Jurkat, Clone E6-1 (cell line): Measurements from ENCODE around the gene CEBPG.

Experiments
- DNase-seq: peaks from one replicate; pipeline ENCODE4 v3.0.0-alpha.2; 2011; ENCODE audit warnings: low read depth, low spot score
- H3K4me3 ChIP-seq: 2 replicates; pipeline ENCODE4 v1.5.1; 2011; ENCODE audit warnings: mild to moderate bottlenecking, low read length, control low read depth, moderate library complexity

Gene CEBPG

DNA sequence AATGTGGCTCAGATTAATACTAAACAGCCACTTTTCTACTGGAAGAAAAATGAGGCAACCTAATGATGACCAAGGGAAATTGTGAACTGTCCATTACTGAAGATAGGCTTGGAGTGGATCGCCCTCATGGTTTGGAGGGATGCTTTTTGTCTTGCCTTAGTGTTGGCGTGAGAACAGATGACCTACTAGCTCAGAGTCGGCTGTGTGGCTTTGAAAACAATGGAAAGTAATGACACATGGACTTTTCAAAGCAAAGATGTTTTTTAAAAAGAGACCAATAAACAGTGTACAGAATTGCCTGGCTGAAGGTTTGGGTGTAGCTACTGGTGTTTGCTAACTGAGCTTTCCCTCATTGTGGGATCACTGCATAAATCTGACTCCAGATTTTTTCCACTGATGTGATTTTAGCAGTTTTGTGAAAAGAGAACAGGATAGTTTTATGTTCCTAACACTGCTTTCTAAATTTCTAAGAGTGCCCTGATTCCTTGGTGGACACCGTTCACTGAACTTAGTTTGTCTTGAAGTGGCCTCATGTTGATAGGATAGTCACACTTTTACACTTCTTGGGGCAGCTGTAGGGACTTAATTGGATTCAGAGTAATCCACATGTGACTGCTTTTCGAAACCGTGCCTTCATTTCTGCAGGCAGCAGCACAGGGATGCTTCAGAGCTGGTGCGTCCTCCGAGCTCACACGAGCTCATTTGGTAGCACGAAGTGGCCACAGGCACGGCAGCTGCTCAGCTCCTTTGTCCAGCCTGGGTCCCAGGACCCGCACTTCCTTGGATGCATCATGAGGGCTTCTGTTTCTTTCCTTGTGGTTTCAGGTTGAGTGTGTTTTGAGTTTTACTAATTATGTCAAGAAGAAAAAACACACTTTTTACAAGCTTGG lies 4.3 kb downstream of the CEBPG start:
- H3K4me3 ChIP-seq = no peak overlapping the region
- DNase-seq = no peak

DNA sequence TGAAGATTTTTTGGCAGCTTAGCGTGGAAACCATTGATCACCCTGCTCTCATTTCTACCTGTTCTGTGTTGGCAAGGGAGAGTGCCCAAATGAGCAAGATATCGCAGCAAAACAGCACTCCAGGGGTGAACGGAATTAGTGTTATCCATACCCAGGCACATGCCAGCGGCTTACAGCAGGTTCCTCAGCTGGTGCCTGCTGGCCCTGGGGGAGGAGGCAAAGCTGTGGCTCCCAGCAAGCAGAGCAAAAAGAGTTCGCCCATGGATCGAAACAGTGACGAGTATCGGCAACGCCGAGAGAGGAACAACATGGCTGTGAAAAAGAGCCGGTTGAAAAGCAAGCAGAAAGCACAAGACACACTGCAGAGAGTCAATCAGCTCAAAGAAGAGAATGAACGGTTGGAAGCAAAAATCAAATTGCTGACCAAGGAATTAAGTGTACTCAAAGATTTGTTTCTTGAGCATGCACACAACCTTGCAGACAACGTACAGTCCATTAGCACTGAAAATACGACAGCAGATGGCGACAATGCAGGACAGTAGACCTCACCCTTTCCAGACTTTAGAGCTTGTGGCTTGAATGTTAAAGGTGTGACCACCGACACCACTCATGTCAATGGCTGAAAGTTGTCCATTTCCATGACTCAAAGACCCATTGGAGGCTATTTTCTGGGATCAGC lies 5.8 kb downstream of the CEBPG start:
- H3K4me3 ChIP-seq = no peak overlapping the region
- no peak for DNase-seq

DNA sequence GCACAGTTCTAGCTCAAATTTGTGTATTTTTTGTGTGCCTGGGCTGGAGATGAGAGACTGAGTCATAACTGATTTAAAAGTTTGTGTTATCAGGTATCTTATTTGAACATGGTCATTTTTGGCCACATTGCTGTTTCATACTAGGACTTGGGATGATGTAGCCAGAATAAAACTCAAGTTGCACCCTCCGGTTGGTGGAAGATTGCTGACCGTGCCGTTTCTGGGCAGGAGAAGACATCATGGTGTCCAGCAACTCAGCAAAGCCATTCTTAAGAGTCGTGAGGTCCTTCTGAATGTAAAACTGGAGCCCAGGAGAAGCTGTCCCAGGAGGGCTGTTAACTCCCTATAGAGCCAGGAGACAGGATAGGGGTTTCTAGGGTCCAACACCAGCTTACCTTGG lies 7.6 kb downstream of the CEBPG start:
- no peak overlapping the region for H3K4me3 ChIP-seq
- DNase-seq = no peak

DNA sequence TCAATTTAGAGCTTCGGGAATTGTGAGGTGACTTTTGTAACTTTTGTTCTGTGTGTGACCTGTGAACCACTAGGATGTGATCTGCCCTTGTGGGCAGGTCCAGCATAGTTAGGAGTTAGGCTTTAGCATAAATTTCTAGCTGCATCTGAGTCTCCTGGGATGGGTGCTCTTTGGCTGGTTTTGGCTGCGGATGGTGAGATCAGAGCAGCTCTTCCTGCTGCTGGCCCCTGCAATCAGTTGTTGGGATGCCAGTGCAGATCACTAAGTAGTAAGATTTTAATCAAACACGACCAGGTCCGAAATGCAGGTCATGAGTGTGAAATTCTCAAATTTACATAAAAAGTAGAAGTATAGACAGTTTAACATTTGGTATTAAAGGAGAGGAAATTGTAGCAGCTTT lies 8.5 kb downstream of the CEBPG start:
- DNase-seq = no peak
- H3K4me3 ChIP-seq = no peak overlapping the region

DNA sequence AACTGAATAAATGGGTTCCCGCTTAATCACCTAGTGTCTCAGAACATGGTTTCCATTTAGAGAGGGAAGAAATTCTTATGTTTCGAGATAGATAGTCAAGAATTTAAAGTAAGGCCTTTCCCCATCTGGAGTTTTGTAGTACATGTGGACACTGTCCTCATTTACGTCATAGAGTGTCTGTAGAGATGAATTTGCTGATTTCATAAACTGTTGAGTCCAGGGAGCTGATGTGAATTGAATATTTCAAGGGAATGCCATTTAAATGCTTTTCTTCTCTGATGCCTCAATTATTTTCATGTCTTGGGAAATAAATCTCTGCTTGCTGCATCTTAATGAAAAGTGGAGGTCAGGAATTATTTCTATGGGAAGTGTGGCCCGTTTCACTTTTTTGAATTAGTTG lies 9.5 kb downstream of the CEBPG start:
- H3K4me3 ChIP-seq = no peak overlapping the region
- no peak for DNase-seq

DNA sequence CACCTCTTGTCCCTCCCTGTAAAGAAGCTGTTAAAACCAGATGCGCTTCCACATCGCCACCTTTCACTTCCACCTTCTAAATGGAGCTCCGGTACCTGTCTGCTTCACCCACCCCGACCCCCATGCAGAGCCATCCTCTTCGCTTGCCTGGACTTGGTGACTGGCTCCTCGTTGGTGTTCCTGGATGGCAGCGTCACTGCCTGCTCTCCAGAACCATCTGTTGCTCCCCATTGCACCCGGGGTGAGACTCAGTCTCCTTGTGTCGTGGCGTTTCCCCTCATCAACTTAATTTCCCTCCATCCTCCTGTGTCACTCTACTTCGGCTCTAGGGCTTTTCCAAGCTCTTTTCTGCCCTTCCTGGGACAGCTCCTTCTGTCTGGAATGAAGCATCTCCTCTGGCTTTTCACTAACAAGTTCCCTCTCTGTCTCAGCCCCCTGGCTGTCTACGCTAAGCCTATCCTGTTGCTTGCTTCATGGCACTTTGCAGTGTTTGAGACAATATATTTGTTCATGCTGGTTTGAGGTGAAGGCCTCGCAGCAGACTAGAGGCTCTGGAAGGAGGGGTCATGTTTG lies 10.3 kb downstream of the CEBPG start:
- no peak overlapping the region for H3K4me3 ChIP-seq
- DNase-seq = no peak

DNA sequence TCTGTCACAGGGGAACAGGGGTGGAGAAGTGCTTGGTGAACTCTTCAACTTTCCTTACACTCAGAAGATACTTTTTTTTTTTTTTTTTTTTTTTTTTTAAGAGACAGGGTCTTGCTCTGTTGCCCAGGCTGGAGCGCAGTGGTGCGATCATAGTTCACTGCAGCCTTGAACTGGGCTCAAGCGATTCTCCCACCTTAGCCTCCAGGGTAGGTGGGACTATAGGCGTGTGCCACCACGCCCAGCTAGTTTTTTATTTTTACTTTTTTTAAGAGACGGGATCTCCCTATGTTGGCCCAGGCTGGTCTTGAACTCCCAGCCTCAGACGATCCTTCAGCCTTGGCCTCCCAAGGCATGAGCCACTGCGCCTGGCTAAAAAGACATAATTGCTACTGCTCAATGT lies 11.5 kb downstream of the CEBPG start:
- no peak for DNase-seq

DNA sequence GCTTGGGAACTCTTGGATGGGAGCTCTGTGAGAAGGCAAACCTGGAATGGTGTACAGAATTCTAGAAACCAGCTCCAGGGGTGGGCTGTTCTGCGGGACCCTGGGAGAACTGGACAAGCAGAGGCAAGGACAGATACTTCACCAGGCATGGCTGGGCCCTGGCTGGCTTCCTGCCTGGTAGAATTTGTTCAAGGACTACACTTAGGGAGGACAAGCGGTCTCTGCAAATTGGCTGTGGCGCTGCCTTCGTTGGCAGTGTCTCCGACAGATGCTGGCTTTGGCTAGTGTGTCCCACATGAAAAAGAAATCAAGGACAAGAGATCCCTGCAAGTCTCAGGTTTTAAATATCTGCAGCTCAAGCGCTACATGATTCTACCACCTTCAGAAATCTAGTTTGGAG lies 12.4 kb downstream of the CEBPG start:
- DNase-seq = no peak

More for the DNA sequence above, 11.5 kb downstream of the CEBPG start:
- H3K4me3 ChIP-seq = no peak overlapping the region

DNA sequence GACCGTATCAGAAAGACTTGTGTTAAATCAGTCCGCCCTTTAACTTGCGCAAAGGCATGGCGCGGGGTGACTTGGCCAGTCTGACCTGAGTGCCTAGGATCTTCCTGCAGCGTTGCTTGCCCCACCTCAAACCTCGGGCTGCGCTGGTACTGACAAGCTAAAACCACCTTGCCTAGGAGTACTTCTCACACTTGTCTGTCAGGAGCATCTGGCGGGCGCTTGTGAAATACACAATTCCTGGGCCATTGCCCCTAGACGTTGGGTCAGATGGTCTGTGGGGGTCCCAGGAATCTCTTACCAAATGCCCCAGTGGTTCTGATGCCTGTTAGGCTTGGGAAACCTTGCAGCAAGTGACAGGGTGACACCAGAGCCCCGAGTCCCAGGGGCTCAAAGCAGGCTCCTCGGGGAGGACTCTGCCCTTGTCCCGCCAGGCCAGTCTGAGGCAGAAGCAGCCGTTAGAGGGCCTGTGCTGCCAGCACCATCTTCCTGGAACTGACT lies 12.9 kb downstream of the CEBPG start:
- no peak overlapping the region for H3K4me3 ChIP-seq
- DNase-seq = no peak

More for the DNA sequence above, 12.4 kb downstream of the CEBPG start:
- no peak overlapping the region for H3K4me3 ChIP-seq

DNA sequence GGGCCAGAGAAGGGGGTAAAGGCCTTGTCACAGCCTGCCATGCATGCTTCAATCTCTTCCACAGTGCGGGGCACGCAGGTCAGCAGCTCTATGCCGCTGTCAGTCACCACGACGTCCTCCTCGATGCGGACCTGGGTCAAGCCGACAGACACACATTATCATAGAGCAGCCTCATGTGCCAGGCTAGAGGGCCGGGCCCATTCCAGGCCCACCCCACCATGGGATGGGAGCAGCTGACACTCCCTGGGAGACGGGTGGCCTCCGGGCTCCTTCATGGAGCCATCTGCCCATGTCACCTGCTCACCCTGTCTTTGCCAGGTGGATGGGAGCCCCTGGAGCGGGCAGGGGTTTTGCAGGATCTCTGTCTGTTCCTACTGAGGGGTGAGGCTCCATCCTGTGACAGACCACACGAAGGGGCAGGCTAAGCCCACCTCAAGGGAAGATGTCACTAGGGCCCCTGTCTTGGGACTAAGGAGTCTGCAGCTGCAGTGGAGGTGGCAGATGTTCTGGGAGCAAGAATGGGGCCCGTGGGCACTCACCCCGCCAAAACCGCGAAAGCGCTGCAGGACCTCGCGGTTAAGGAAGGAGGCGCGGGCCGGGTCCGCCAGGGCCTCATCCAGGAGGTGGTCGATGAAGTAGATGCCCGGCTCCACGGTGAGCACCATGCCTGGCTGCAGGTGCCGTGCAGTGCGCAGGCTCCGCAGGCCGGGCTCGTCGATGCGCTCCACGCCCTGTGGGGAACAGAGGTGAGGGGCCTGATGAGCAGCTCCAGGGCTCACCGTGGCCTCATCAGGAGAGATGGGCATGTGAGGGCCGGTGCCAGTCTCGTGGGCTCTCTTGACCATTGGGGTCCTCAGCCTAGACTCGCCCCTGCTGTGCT lies 14.1 kb downstream of the CEBPG start:
- H3K4me3 ChIP-seq = no peak overlapping the region
- no peak for DNase-seq

DNA sequence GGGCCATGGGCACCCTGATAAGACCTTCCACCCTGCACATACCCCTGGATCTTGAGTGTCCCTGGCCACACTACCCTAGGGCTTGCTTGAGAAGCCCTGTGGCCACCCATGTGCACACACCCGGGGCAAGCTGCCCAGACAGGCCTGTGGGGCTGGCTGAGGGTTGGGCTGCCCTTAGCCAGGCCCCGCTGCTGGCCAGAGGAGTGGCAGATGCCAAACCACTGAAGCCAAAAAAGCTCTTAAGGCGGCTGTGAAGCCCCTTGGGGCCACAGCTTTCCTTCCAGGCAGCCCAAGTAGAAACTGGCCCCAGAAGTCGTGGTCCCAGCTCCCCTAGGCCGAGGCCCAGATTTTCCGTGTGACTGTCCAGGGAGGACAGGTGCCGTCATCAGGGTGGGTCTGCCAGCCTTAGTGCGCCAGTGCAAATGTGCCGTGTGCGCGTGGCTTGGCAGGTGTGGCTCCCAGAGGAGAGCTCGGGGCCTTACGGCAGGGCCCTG lies 14.8 kb downstream of the CEBPG start:
- no peak overlapping the region for H3K4me3 ChIP-seq
- no peak for DNase-seq

DNA sequence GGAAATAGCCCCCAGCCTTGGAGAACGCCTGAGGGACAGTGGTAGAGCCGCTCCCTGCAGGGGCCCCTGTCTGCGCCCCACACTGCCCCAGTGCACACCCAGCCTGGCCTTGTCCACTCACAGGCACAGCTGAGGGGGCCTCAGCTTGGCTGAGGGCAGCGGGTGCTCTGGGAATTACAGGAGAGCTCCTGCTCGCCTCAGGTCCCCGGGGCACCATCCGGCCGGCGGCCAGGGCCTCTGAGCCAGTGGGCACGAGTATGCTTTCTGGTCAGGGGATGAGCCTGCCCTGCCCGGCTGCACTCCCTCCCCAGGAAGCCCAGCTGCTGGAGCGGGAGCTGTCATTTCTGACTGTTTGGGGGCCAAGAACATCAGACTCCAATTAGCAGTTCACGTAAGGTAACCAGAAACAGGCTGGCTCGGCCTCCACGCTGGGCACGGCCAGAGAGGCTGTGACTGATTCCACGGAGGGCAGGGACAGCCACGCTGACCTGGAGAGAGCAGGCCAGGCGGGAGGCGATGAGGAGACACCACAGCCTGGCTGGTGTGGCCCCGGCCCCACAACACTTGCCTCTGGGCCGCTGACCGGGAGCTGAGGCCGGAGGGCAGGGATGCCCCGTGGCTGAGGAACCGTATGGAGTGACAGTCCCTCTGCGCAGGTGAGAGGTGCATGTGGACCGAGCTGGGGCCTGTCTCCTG lies 15.4 kb downstream of the CEBPG start:
- DNase-seq = no peak
- H3K4me3 ChIP-seq = no peak overlapping the region

DNA sequence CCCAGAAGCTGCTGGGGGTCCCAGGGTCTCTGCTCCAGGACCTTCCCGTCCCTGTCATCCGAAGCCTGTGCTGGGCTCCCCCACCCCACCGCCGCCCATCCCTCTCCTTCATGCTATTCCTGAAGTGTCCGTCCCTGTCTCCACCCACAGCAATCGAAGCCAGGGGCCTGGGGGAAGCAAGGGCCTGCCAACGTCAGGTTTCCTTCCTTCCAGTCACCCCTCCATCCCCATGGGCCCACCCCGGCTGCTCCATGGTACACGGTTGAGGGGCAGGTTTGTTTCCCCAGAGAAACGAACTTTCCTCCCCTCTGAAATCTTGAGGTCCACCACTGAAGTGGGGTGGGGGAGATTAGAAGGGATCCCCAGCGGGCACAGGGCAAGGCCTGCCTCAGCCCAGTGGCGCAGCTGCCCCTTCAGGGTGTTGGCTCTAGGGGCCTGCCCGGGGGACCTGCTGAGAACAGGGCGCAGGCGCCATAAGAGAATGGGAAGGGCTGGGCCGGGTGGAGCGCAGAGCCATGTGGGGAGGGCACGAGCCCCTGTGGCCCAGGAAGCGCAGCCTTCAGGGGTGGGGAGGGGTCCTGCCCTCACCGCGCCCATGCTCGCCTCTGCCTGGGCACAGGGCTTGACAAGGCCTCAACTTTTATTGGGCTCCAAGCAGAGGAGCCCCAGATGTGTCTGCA lies 16.1 kb downstream of the CEBPG start:
- DNase-seq = no peak
- H3K4me3 ChIP-seq = no peak overlapping the region

DNA sequence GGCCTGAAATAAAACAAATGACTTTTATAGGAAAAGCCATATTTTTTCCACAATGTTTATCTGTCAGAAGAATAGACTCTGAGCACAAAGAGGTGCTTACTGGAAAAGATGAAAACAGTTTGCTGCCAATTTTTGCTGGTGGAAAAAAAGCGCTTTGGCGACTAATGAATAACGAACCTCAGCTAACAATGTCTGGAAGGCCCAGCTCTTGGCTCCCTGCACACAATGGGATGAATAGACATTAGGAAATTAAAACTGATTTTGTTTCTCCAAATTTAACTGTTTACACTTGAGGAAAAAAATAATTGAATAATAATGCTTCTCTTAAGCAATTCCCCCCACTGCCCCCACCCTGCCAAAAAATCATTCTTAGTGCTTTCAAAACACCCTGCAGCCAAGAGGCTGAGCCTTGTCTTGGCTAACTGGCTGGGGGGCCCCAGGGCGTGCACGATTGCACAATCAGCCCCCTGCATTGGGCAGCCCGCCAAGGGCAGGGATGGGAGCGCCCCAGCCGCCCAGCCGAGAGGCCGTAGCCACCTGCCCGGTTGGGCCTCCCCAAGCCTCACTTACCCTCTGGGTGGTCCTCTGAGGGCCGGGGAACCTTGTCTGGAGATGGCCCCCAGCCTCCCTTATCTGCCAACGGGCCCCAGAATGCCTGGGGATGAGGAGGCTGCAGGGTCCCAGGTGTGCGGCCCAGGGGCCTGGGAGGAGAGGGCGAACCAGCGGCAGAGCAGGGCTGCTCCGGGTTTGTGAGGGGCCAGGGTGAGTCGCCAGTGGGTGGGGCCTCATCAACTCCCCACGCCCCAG lies 16.8 kb downstream of the CEBPG start:
- H3K4me3 ChIP-seq = no peak overlapping the region
- no peak for DNase-seq

DNA sequence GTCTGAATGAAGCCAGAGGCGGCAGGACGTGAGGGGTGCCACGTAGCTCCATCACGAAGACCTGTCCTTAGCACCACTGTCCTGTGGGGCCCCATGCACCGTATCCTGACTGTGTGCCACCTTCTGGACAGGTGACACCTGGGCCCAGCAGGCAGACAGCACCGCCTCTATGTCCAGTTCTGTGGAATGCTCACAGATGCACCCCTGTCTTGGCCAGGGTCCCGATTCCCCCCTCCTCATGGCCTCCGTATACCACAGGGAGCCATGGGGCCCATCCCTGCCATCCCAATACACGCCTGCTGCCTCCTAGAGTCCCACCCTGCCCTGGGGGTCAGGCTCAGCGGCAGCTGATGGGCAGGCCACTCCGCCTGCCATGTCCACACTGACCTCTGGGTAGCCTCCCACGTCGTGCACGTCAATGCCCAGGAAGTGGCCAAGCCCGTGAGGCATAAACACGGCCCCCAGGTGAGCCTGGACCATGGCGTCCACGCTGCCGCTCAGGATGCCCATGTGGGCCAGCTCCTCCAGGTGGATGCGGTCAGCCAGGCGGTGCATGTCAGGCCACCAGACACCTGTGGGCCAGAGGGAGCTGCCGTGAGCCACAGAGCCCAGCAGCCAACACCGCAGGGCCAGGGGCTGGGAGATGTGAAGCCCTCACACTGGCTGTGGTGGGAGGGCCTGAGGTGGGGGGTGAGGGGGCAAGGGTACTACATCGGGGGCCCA lies 17.6 kb downstream of the CEBPG start:
- DNase-seq = no peak
- H3K4me3 ChIP-seq = no peak overlapping the region

DNA sequence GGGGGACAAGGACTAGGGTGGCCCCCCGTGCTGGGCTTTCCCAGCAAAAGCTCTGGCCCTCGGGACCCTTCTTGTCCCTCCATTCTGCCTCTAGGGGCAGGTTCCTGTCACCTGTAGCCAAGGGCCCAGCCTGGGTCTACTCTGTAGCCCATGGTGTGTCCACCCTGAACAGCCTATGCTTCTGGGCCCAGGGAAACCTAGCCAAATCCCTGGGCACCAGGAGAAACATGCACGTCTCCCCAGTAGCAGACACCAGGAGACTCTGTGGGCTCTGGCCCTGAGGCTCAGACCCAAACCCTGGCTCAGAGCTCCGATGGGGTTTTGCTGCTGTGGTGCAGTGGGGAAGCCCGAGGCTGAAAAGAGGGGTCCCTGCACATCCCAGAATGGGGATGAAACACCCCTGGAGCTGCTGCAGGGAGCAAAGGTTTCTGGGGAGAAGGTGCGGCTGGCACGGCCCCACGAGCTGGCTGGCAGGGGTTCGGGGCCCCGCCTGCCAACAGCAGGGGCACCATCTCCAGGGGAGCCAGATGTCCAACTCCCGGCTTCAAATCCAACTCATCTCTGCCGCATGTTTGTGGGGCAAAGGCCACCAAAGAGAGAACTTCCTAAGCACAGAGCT lies 18.2 kb downstream of the CEBPG start:
- no peak for DNase-seq
- H3K4me3 ChIP-seq = no peak overlapping the region
